Psoas muscle (tissue), 8 donors: ENCODE measurements around the gene SUSD6. TPM values are rescaled to one million over a fixed set of nuclear protein-coding genes. Genes with fewer than 3 reads are reported as not detected.

Experiments
- ATAC-seq, 4 donors: fragments of 200-7000 bp; cut with Tn5 transposase; one replicate each; pipeline ENCODE4 v1.9.1; 2020; ENCODE audit warnings: moderate library complexity in 3 of 4, mild to moderate bottlenecking in 2 of 4
- DNase-seq, 2 donors: peaks; one replicate each; pipeline ENCODE4 v3.0.0-alpha.2; 2020
- H3K27ac ChIP-seq: fragments of 200-600 bp; one replicate; pipeline ENCODE4 v1.8.0; 2022
- H3K27me3 ChIP-seq, 3 donors: fragments of 200-600 bp in 1 of 3; one replicate each; pipeline versions ENCODE4 v1.6.1 to v1.8.0; 2013 to 2022; ENCODE audit warnings: low read length in 2 of 3, mild to moderate bottlenecking in 2 of 3, moderate library complexity in 1 of 3; ENCODE audit not compliant: insufficient read depth in 3 of 3
- H3K36me3 ChIP-seq, 2 donors: fragments of 200-600 bp in 1 of 2; one replicate each; pipeline versions ENCODE4 v1.6.1 to v1.8.0; 2013 to 2022; ENCODE audit warnings: low read depth in 1 of 2, mild to moderate bottlenecking in 1 of 2, moderate library complexity in 1 of 2; ENCODE audit not compliant: insufficient read depth in 1 of 2
- H3K4me1 ChIP-seq: fragments of 200-600 bp; one replicate; pipeline ENCODE4 v1.8.0; 2022
- H3K4me3 ChIP-seq: fragments of 200-600 bp; one replicate; pipeline ENCODE4 v1.8.0; 2022; ENCODE audit warnings: mild to moderate bottlenecking
- H3K9me3 ChIP-seq: fragments of 200-600 bp; one replicate; pipeline ENCODE4 v1.8.0; 2022
- CTCF ChIP-seq: fragments of 200-600 bp; IDR thresholded peaks from one replicate; pipeline ENCODE4 v1.8.0; 2022; ENCODE audit warnings: antibody characterized with exemption
- WGBS, 3 donors: extraction: QIAGEN DNeasy Blood & Tissue Kit; methylation state at CpG; one replicate each; pipeline versions ENCODE4 v1.1.6 to v1.1.7; 2013; 5-methylcytosine and 5-hydroxymethylcytosine counted together
- intact Hi-C, 2 donors: fragments of 100-400 bp; cut with DNase I; formaldehyde crosslinking; loops; one replicate each; pipeline versions ENCODE4 v1.11.0 to v1.14.2; 2022
- polyA plus RNA-seq, 3 donors: library from polyadenylated mRNA; stranded (reverse); fragments of 200-250 nt; gene quantifications; one replicate each; pipeline ENCODE4 v1.2.3, GENCODE V29; 2013
- total RNA-seq, 4 donors: library from RNA; stranded (reverse); fragmentation: NEBNext Ultra II Directional in 2 of 4; extraction: Animal tissue kit (Norgen Biotek cat#: 25700) in 2 of 4; gene quantifications; one replicate each; pipeline versions ENCODE4 v1.2.1 to v1.2.4, GENCODE V29; 2021 to 2023
- donor health status: healthy with polysubstance abuse.
- donor health status: DM: no; HTN: no; CAD: no; lungs with moderate emphysema.
- donor health status: Bipolar disorder and iron deficiency.
- donor health status: healthy.
- donor health status: DM: yes; HTN: yes; CAD: no.
- donor health status: DM: no; HTN: no; CAD: no.
- donor health status: DM: no; HTN: no; CAD: no.
- donor health status: DM: yes; HTN: yes; CAD: no.

SUSD6 gene
- total and polyA plus RNA-seq, 7 donors = 6.9 to 23.4 (median 14.9) TPM

DNA sequence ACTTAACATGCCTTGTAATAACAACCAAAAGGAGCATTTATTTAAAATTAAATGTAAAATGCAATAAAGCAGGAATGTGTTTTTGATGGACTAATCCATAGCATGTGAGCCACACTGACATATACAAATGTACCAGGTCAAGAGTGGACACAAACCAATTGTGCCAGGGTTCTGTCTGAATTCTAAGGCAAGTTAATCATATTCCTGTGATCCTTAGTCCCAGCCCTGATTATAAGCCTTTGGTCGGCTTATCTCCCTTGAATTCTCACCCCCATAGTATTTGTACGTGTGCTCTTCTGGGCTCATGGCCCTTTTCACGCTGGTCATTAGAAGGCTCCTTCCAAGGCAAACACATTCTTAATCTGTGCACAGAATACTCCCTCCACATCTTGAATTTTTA, 144.9 kb downstream of the SUSD6 start:
- no peak overlapping the region for H3K27ac ChIP-seq
- TF ChIP-seq CTCF = no peak
- H3K4me1 ChIP-seq = no peaks in the 10 kb centered on the region
- no peak for DNase-seq
- no peaks in the 10 kb centered on the region for H3K9me3 ChIP-seq
- no peak overlapping the region for H3K4me3 ChIP-seq
- intact Hi-C loops = no loop called here
- ATAC-seq = no peak
- no peaks in the 10 kb centered on the region for H3K36me3 ChIP-seq
- 76 to 94% (median 81%) methylated on average over 3 of the region's 3 CpGs for WGBS, 3 donors
- H3K27me3 ChIP-seq = no peaks in the 10 kb centered on the region

DNA sequence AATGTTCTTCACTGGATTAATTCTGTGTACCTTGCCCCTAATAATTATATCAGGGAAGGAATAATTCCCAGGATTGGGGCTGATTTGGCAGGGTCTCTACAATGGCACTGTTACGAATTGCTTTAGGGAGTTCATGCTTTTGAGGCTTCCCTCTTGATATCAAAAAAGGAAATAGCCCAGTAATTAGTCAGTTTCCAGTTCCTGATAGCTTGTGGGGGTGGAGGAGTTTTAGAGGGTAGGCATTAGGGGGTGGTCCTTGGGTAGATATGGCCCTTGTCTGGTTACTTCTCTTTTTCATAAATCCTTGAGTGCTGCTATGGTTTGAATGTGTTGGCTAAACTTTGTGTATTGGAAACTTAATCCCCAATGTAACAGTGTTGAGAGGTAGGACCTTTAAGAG, 149.4 kb downstream of the SUSD6 start:
- Histone ChIP-seq H3K4me1 (no peaks in the 10 kb centered on the region), H3K36me3 (no peaks in the 10 kb centered on the region), H3K4me3 (no peak overlapping the region), H3K27me3 (no peaks in the 10 kb centered on the region), H3K27ac (no peak overlapping the region), H3K9me3 (no peaks in the 10 kb centered on the region)
- WGBS, 3 donors = 74 to 79% (median 78%) methylated on average over 1 of the region's 1 CpG
- TF ChIP-seq CTCF = no peak
- intact Hi-C loops = no loop called here
- DNase-seq (no peak), ATAC-seq (no peak)

DNA sequence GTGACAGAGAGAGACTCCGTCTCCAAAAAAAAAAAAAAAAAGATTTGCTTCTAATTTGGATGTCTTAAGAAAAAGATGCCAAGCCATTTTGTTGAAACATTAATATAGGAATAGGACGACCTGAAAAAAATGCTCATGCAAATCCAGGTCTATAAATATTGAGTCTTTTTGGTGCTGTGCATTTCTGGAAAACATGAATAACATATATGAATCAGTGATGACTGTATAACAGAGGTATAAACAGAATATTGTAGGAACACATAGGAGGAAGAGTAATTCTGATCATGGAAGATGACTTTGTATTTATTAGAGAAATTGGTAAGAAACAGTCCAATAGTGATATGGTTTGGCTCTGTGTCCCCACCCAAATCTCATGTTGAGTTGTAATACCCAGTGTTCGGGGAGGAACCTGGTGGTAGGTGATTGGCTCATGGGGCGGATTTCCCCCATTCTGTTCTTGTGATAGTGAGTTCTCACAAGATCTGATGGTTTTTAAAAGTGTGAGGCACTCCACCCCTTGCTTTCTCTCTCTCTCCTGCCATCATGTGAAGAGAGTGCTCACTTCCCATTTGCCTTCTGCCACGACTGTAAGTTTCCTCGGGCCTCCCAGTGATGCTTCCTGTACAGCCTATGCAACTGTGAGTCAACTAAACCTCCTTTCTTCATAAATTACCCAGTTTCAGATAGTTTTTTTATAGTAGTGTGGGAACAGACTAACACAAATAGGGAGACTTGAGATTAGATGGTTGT, 152.5 kb downstream of the SUSD6 start:
- Histone ChIP-seq H3K9me3 (no peaks in the 10 kb centered on the region), H3K27me3 (no peaks in the 10 kb centered on the region), H3K27ac (no peak overlapping the region), H3K36me3 (peaks cover 7 to 11% of the 10 kb centered on the region in 2 donors), H3K4me1 (peaks cover 11% of the 10 kb centered on the region), H3K4me3 (no peak overlapping the region)
- WGBS, 3 donors = 80 to 84% (median 81%) methylated on average over 6 of the region's 6 CpGs
- intact Hi-C loops = no loop called here
- no peak for TF ChIP-seq CTCF
- no peak for ATAC-seq
- DNase-seq = no peak

Other genes with a start within 250 kb of the SUSD6 start
- 100 to 1,000 TPM in 2 of 4 donors, 10 to 100 TPM in 2; 86.2 to 115 (median 103) TPM for gene ERH, start 213.3 kb upstream of the SUSD6 start, total RNA-seq
- 100 to 1,000 TPM in 2 of 3 donors, 10 to 100 TPM in 1; 76.9 to 130 (median 111) TPM for gene ERH, start 213.3 kb upstream of the SUSD6 start, polyA plus RNA-seq
- gene SLC39A9, start 212.9 kb upstream of the SUSD6 start, total RNA-seq = 10 to 100 TPM; 11.8 to 16.7 (median 14.9) TPM
- 10 to 100 TPM in 2 of 3 donors, 1 to 10 TPM in 1; 6.1 to 19.8 (median 19.2) TPM for gene SLC39A9, start 212.9 kb upstream of the SUSD6 start, polyA plus RNA-seq
- under 1 TPM in 3 of 4 donors, not detected in 1; 0.04 to 0.69 (median 0.08) TPM for gene PLEKHD1, start 126.9 kb upstream of the SUSD6 start, total RNA-seq
- gene PLEKHD1, start 126.9 kb upstream of the SUSD6 start, polyA plus RNA-seq = under 1 TPM; 0.01 to 0.04 (median 0.03) TPM
- gene CCDC177, start 36.7 kb upstream of the SUSD6 start, total RNA-seq = not detected
- gene CCDC177, start 36.7 kb upstream of the SUSD6 start, polyA plus RNA-seq = not detected
- gene SRSF5, start 155.5 kb downstream of the SUSD6 start, total RNA-seq = 100 to 1,000 TPM in 3 of 4 donors, 10 to 100 TPM in 1; 95.6 to 171 (median 104) TPM
- 100 to 1,000 TPM in 1 of 3 donors, 10 to 100 TPM in 2; 72.7 to 144 (median 93.8) TPM for gene SRSF5, start 155.5 kb downstream of the SUSD6 start, polyA plus RNA-seq
- not detected for gene SLC10A1, start 185.6 kb downstream of the SUSD6 start, total RNA-seq
- gene SLC10A1, start 185.6 kb downstream of the SUSD6 start, polyA plus RNA-seq = not detected